ENCODE measurements around the gene TRDMT1.

The TRDMT1 gene

GRCh38 chr10:17181751-17182150, 19.7 kb downstream of the TRDMT1 start:
- Histone ChIP-seq H3K27me3 (ENCODE audit: control insufficient read depth in 3 of 3, insufficient read depth in 3 of 3, low read depth in 1 of 3, low read length in 3 of 3) (no peaks in the 10 kb centered on the region), H3K4me1 (ENCODE audit: control insufficient read depth in 2 of 2, insufficient read depth in 1 of 2, low read depth in 1 of 2, low read length in 2 of 2) (no peaks in the 10 kb centered on the region), H3K18ac (ENCODE audit: low read length) (no peak overlapping the region), H3K4me3 (ENCODE audit: low read length in 2 of 2) (no peak overlapping the region), H2BK12ac (ENCODE audit: low read length) (no peak overlapping the region), H3K23ac (ENCODE audit: low read depth, low read length, poor library complexity) (no peak overlapping the region), H3K27ac (replicated peaks; ENCODE audit: low read length) (no peak overlapping the region), H3K4me2 (ENCODE audit: insufficient read depth, low read length, poor library complexity, severe bottlenecking) (no peak overlapping the region), H2BK120ac (ENCODE audit: low read depth, low read length) (no peak overlapping the region), H3K9ac (ENCODE audit: low read depth, low read length, poor library complexity) (no peak overlapping the region), H2AFZ (ENCODE audit: low read length) (no peak overlapping the region), H2BK5ac (ENCODE audit: low read length) (no peak overlapping the region), H3K14ac (ENCODE audit: low read length) (no peak overlapping the region), H2BK15ac (ENCODE audit: low read length) (no peak overlapping the region), H3K4ac (ENCODE audit: low read length) (no peak overlapping the region), H3K36me3 (replicated peaks in 1 of 2; ENCODE audit: control insufficient read depth in 2 of 2, insufficient read depth in 2 of 2, low read length in 2 of 2) (no peaks in the 10 kb centered on the region), H3K79me1 (ENCODE audit: low read depth, low read length) (no peaks in the 10 kb centered on the region), H2AK5ac (ENCODE audit: low read depth, low read length) (no peak overlapping the region), H4K8ac (ENCODE audit: low read depth, low read length) (no peak overlapping the region), H3K9me3 (replicated peaks in 1 of 2; ENCODE audit: control insufficient read depth in 2 of 2, insufficient read depth in 1 of 2, low read depth in 1 of 2, low read length in 2 of 2) (no peaks in the 10 kb centered on the region), H4K91ac (ENCODE audit: low read depth, low read length, poor library complexity) (no peak overlapping the region)
- no CpG with 5 or more reads among the region's 3 CpGs for WGBS, 2 donors (ENCODE audit: extremely low coverage in 2 of 2, insufficient read length in 2 of 2, insufficient replicate concordance in 1 of 2)
- DNase-seq (ENCODE audit: low spot score), result no peak

DNA sequence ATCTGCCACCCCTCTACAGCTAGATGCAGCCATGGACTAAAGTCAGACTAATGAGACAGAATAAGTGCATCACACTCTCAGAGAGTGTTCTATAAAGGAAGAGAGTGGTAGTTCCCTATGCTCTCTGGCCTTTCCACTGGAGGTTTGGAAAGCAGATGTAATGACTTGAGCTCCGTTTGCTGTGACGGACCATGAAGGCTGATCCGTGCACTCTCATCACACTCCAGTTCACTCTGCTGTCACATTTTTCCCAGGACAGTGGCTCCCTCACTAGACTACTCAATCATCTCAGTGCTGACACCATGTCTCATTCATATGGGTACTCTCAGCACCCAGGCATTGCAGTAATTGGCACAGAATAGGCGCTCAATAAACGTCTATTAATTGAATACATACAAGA, 20.4 kb downstream of the TRDMT1 start:
- no peak overlapping the region for H3K4me3 ChIP-seq (ENCODE audit: low read length in 2 of 2)
- no peak overlapping the region for H3K18ac ChIP-seq (ENCODE audit: low read length)
- H3K4me1 ChIP-seq (ENCODE audit: control insufficient read depth in 2 of 2, insufficient read depth in 1 of 2, low read depth in 1 of 2, low read length in 2 of 2), result no peaks in the 10 kb centered on the region
- H3K23ac ChIP-seq (ENCODE audit: low read depth, low read length, poor library complexity), result no peak overlapping the region
- no peak overlapping the region for H4K91ac ChIP-seq (ENCODE audit: low read depth, low read length, poor library complexity)
- no peak overlapping the region for H2AK5ac ChIP-seq (ENCODE audit: low read depth, low read length)
- no peak overlapping the region for H2BK15ac ChIP-seq (ENCODE audit: low read length)
- H2AFZ ChIP-seq (ENCODE audit: low read length), result no peak overlapping the region
- H3K4ac ChIP-seq (ENCODE audit: low read length), result no peak overlapping the region
- H3K27me3 ChIP-seq (ENCODE audit: control insufficient read depth in 3 of 3, insufficient read depth in 3 of 3, low read depth in 1 of 3, low read length in 3 of 3), result no peaks in the 10 kb centered on the region
- no peak overlapping the region for H4K8ac ChIP-seq (ENCODE audit: low read depth, low read length)
- H3K9me3 ChIP-seq (replicated peaks in 1 of 2; ENCODE audit: control insufficient read depth in 2 of 2, insufficient read depth in 1 of 2, low read depth in 1 of 2, low read length in 2 of 2), result no peaks in the 10 kb centered on the region
- no peak overlapping the region for H2BK12ac ChIP-seq (ENCODE audit: low read length)
- no peak overlapping the region for H2BK5ac ChIP-seq (ENCODE audit: low read length)
- H3K14ac ChIP-seq (ENCODE audit: low read length), result no peak overlapping the region
- no CpG with 5 or more reads among the region's 5 CpGs for WGBS, 2 donors (ENCODE audit: extremely low coverage in 2 of 2, insufficient read length in 2 of 2, insufficient replicate concordance in 1 of 2)
- H3K79me1 ChIP-seq (ENCODE audit: low read depth, low read length), result no peaks in the 10 kb centered on the region
- H3K27ac ChIP-seq (replicated peaks; ENCODE audit: low read length), result no peak overlapping the region
- H3K9ac ChIP-seq (ENCODE audit: low read depth, low read length, poor library complexity), result no peak overlapping the region
- no peak overlapping the region for H2BK120ac ChIP-seq (ENCODE audit: low read depth, low read length)
- no peak overlapping the region for H3K4me2 ChIP-seq (ENCODE audit: insufficient read depth, low read length, poor library complexity, severe bottlenecking)
- H3K36me3 ChIP-seq (replicated peaks in 1 of 2; ENCODE audit: control insufficient read depth in 2 of 2, insufficient read depth in 2 of 2, low read length in 2 of 2), result no peaks in the 10 kb centered on the region
- no peak for DNase-seq (ENCODE audit: low spot score)

DNA sequence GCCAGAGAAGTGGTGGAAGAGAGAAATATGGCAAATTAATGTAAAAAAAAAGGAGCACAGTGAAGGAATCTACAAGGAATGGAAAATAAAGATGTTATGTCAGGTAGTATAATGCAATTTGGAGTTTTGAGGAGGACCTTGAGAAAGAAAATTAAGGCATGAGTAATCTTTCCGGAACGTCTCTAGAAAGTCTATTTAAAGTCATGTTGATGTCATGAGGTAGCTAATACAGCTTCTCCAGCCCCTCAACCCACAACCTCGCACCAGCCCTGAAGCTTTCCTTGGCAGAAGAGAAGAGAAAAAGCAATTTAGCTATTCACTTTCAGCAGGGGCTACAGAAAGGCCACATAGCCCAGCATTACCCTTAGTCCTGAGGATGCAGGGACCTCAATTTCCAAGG, 22.5 kb downstream of the TRDMT1 start:
- no peak overlapping the region for H2BK12ac ChIP-seq (ENCODE audit: low read length)
- no CpG with 5 or more reads among the region's 3 CpGs for WGBS, 2 donors (ENCODE audit: extremely low coverage in 2 of 2, insufficient read length in 2 of 2, insufficient replicate concordance in 1 of 2)
- H2AK5ac ChIP-seq (ENCODE audit: low read depth, low read length), result no peak overlapping the region
- no peak overlapping the region for H3K4me2 ChIP-seq (ENCODE audit: insufficient read depth, low read length, poor library complexity, severe bottlenecking)
- H3K9ac ChIP-seq (ENCODE audit: low read depth, low read length, poor library complexity), result no peak overlapping the region
- no peak overlapping the region for H4K91ac ChIP-seq (ENCODE audit: low read depth, low read length, poor library complexity)
- no peak overlapping the region for H3K4me3 ChIP-seq (ENCODE audit: low read length in 2 of 2)
- no peak overlapping the region for H2BK15ac ChIP-seq (ENCODE audit: low read length)
- H3K18ac ChIP-seq (ENCODE audit: low read length), result no peak overlapping the region
- no peaks in the 10 kb centered on the region for H3K27me3 ChIP-seq (ENCODE audit: control insufficient read depth in 3 of 3, insufficient read depth in 3 of 3, low read depth in 1 of 3, low read length in 3 of 3)
- no peak overlapping the region for H2BK120ac ChIP-seq (ENCODE audit: low read depth, low read length)
- no peak overlapping the region for H3K14ac ChIP-seq (ENCODE audit: low read length)
- H4K8ac ChIP-seq (ENCODE audit: low read depth, low read length), result no peak overlapping the region
- no peak for DNase-seq (ENCODE audit: low spot score)
- H2AFZ ChIP-seq (ENCODE audit: low read length), result no peak overlapping the region
- no peaks in the 10 kb centered on the region for H3K36me3 ChIP-seq (replicated peaks in 1 of 2; ENCODE audit: control insufficient read depth in 2 of 2, insufficient read depth in 2 of 2, low read length in 2 of 2)
- no peak overlapping the region for H2BK5ac ChIP-seq (ENCODE audit: low read length)
- no peak overlapping the region for H3K27ac ChIP-seq (replicated peaks; ENCODE audit: low read length)
- H3K23ac ChIP-seq (ENCODE audit: low read depth, low read length, poor library complexity), result no peak overlapping the region
- peaks cover 3 to 6% of the 10 kb centered on the region in 2 donors for H3K4me1 ChIP-seq (ENCODE audit: control insufficient read depth in 2 of 2, insufficient read depth in 1 of 2, low read depth in 1 of 2, low read length in 2 of 2)
- no peaks in the 10 kb centered on the region for H3K79me1 ChIP-seq (ENCODE audit: low read depth, low read length)
- H3K9me3 ChIP-seq (replicated peaks in 1 of 2; ENCODE audit: control insufficient read depth in 2 of 2, insufficient read depth in 1 of 2, low read depth in 1 of 2, low read length in 2 of 2), result no peaks in the 10 kb centered on the region
- H3K4ac ChIP-seq (ENCODE audit: low read length), result no peak overlapping the region

DNA sequence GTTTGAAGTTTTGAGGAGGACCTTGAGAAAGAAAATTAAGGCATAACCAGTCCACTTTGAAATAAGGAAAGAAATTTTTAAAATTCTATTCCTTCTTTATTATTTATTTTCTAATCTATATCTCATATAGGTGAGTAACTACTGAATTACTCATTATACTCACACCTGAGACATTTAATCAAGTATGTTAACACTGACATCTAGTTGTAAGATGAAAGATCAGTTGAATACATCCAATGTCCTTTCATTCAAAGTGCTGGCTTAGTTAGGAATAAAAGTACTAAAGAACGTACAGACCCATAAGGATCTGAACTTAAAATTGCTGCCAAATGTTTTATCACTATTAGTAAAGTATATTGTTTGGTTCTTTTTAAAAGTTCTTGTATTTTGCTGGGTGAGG, 23.5 kb downstream of the TRDMT1 start:
- no peaks in the 10 kb centered on the region for H3K79me1 ChIP-seq (ENCODE audit: low read depth, low read length)
- no peaks in the 10 kb centered on the region for H3K9me3 ChIP-seq (replicated peaks in 1 of 2; ENCODE audit: control insufficient read depth in 2 of 2, insufficient read depth in 1 of 2, low read depth in 1 of 2, low read length in 2 of 2)
- H3K27me3 ChIP-seq (ENCODE audit: control insufficient read depth in 3 of 3, insufficient read depth in 3 of 3, low read depth in 1 of 3, low read length in 3 of 3), result no peaks in the 10 kb centered on the region
- H3K4me3 ChIP-seq (ENCODE audit: low read length in 2 of 2), result no peak overlapping the region
- H2AK5ac ChIP-seq (ENCODE audit: low read depth, low read length), result no peak overlapping the region
- no peak overlapping the region for H4K91ac ChIP-seq (ENCODE audit: low read depth, low read length, poor library complexity)
- no peak overlapping the region for H4K8ac ChIP-seq (ENCODE audit: low read depth, low read length)
- H3K4me1 ChIP-seq (ENCODE audit: control insufficient read depth in 2 of 2, insufficient read depth in 1 of 2, low read depth in 1 of 2, low read length in 2 of 2), result peaks cover 3 to 6% of the 10 kb centered on the region in 2 donors
- H2BK12ac ChIP-seq (ENCODE audit: low read length), result no peak overlapping the region
- H3K23ac ChIP-seq (ENCODE audit: low read depth, low read length, poor library complexity), result no peak overlapping the region
- H2BK5ac ChIP-seq (ENCODE audit: low read length), result no peak overlapping the region
- H2BK15ac ChIP-seq (ENCODE audit: low read length), result no peak overlapping the region
- no peak overlapping the region for H3K14ac ChIP-seq (ENCODE audit: low read length)
- H3K36me3 ChIP-seq (replicated peaks in 1 of 2; ENCODE audit: control insufficient read depth in 2 of 2, insufficient read depth in 2 of 2, low read length in 2 of 2), result peaks cover 0 to 5% of the 10 kb centered on the region in 2 donors
- DNase-seq (ENCODE audit: low spot score), result no peak
- no peak overlapping the region for H3K27ac ChIP-seq (replicated peaks; ENCODE audit: low read length)
- H2AFZ ChIP-seq (ENCODE audit: low read length), result no peak overlapping the region
- H2BK120ac ChIP-seq (ENCODE audit: low read depth, low read length), result no peak overlapping the region
- no peak overlapping the region for H3K4ac ChIP-seq (ENCODE audit: low read length)
- no peak overlapping the region for H3K4me2 ChIP-seq (ENCODE audit: insufficient read depth, low read length, poor library complexity, severe bottlenecking)
- no CpG with 5 or more reads among the region's 1 CpG for WGBS, 2 donors (ENCODE audit: extremely low coverage in 2 of 2, insufficient read length in 2 of 2, insufficient replicate concordance in 1 of 2)
- H3K9ac ChIP-seq (ENCODE audit: low read depth, low read length, poor library complexity), result no peak overlapping the region
- H3K18ac ChIP-seq (ENCODE audit: low read length), result no peak overlapping the region

Measured in neuronal stem cell (in vitro differentiated cells).